H9 (cell line): Measurements from ENCODE around the gene CEP170B. TPM values are rescaled to one million over a fixed set of nuclear protein-coding genes. Genes with fewer than 3 reads are reported as not detected.

Experiments
- DNase-seq: peaks from one replicate; pipeline ENCODE4 v3.0.0-alpha.2; 2017
- H2AFZ ChIP-seq: one replicate; pipeline ENCODE4 v1.6.1; 2013; ENCODE audit warnings: mild to moderate bottlenecking, low read length, control low read depth, moderate library complexity
- H2AK5ac ChIP-seq: 2 replicates; pipeline ENCODE4 v1.6.1; 2013; ENCODE audit warnings: low read length, control low read depth, mixed read lengths; ENCODE audit not compliant: insufficient read length
- H2BK120ac ChIP-seq: one replicate; pipeline ENCODE4 v1.6.1; 2013; ENCODE audit warnings: low read depth, mild to moderate bottlenecking, low read length, control low read depth, inconsistent platforms; ENCODE audit not compliant: poor library complexity, severe bottlenecking
- H2BK12ac ChIP-seq: 2 replicates; pipeline ENCODE4 v1.6.1; 2013; ENCODE audit warnings: low read length, control low read depth, mixed read lengths, low read depth; ENCODE audit not compliant: insufficient read length
- H2BK15ac ChIP-seq: 2 replicates; pipeline ENCODE4 v1.6.1; 2013; ENCODE audit warnings: low read depth, low read length, control low read depth
- H2BK20ac ChIP-seq: one replicate; pipeline ENCODE4 v1.6.1; 2013; ENCODE audit warnings: low read depth, mild to moderate bottlenecking, low read length, control low read depth, inconsistent platforms; ENCODE audit not compliant: poor library complexity, severe bottlenecking
- H2BK5ac ChIP-seq: 2 replicates; pipeline ENCODE4 v1.6.1; 2013; ENCODE audit warnings: low read length, control low read depth, mixed read lengths; ENCODE audit not compliant: insufficient read length
- H3K14ac ChIP-seq: 2 replicates; pipeline ENCODE4 v1.6.1; 2013; ENCODE audit warnings: low read length, control low read depth; ENCODE audit not compliant: insufficient read depth
- H3K18ac ChIP-seq: 2 replicates; pipeline ENCODE4 v1.6.1; 2013; ENCODE audit warnings: low read depth, mild to moderate bottlenecking, mixed read lengths, low read length, control low read depth; ENCODE audit not compliant: insufficient read length
- H3K23ac ChIP-seq: 2 replicates; pipeline ENCODE4 v1.6.1; 2013; ENCODE audit warnings: low read length, control low read depth, mixed read lengths, low read depth; ENCODE audit not compliant: insufficient read length
- H3K23me2 ChIP-seq: 2 replicates; pipeline ENCODE4 v1.6.1; 2013; ENCODE audit warnings: low read depth, mild to moderate bottlenecking, mixed read lengths, low read length, control low read depth; ENCODE audit not compliant: insufficient read length, poor library complexity, severe bottlenecking
- H3K27ac ChIP-seq: 2 replicates; pipeline ENCODE4 v1.5.1; 2013; ENCODE audit warnings: low read length, control low read depth, mixed read lengths, low read depth; ENCODE audit not compliant: insufficient read length
- H3K27me3 ChIP-seq: 2 replicates; pipeline ENCODE4 v1.6.1; 2013; ENCODE audit warnings: low read length, control low read depth, inconsistent platforms; ENCODE audit not compliant: insufficient read depth
- H3K4ac ChIP-seq: 2 replicates; pipeline ENCODE4 v1.6.1; 2013; ENCODE audit warnings: low read depth, mild to moderate bottlenecking, control low read depth, inconsistent platforms, low read length, moderate library complexity
- H3K4me1 ChIP-seq: 2 replicates; pipeline ENCODE4 v1.6.1; 2013; ENCODE audit warnings: low read length, control low read depth, inconsistent platforms; ENCODE audit not compliant: insufficient read depth
- H3K4me2 ChIP-seq: 2 replicates; pipeline ENCODE4 v1.6.1; 2013; ENCODE audit warnings: low read length, control low read depth, mixed read lengths; ENCODE audit not compliant: insufficient read length, insufficient read depth
- H3K56ac ChIP-seq: 2 replicates; pipeline ENCODE4 v1.6.1; 2013; ENCODE audit warnings: low read depth, mild to moderate bottlenecking, mixed read lengths, low read length, control low read depth; ENCODE audit not compliant: insufficient read length
- H3K79me1 ChIP-seq: 2 replicates; pipeline ENCODE4 v1.6.1; 2013; ENCODE audit warnings: low read depth, mild to moderate bottlenecking, moderate library complexity, low read length, control low read depth, inconsistent platforms; ENCODE audit not compliant: insufficient read depth, poor library complexity, severe bottlenecking
- H3K79me2 ChIP-seq: 2 replicates; pipeline ENCODE4 v1.6.1; 2013; ENCODE audit warnings: low read length, control low read depth, inconsistent platforms; ENCODE audit not compliant: insufficient read depth
- H3K9ac ChIP-seq: 2 replicates; pipeline ENCODE4 v1.6.1; 2013; ENCODE audit warnings: low read length, control low read depth, mixed read lengths; ENCODE audit not compliant: insufficient read length; ENCODE audit errors: extremely low read depth
- H3K9me3 ChIP-seq: one replicate; pipeline ENCODE4 v1.6.1; 2013; ENCODE audit warnings: low read depth, low read length, inconsistent platforms; ENCODE audit not compliant: control insufficient read depth
- H3T11ph ChIP-seq: one replicate; pipeline ENCODE4 v1.6.1; 2013; ENCODE audit warnings: mild to moderate bottlenecking, low read length, control low read depth, inconsistent platforms
- H4K20me1 ChIP-seq: one replicate; pipeline ENCODE4 v1.6.1; 2013; ENCODE audit not compliant: control insufficient read depth, insufficient read length, insufficient read depth
- H4K5ac ChIP-seq: 2 replicates; pipeline ENCODE4 v1.6.1; 2013; ENCODE audit warnings: low read depth, mild to moderate bottlenecking, mixed read lengths, low read length, control low read depth; ENCODE audit not compliant: insufficient read length
- H4K8ac ChIP-seq: replicated peaks from 2 replicates; pipeline ENCODE4 v1.6.1; 2013; ENCODE audit warnings: low read length, control low read depth, mixed read lengths, low read depth; ENCODE audit not compliant: insufficient read length
- H4K91ac ChIP-seq: 2 replicates; pipeline ENCODE4 v1.6.1; 2013; ENCODE audit warnings: low read depth, mild to moderate bottlenecking, moderate library complexity, mixed read lengths, low read length, control low read depth; ENCODE audit not compliant: insufficient read length
- H3K27ac Mint-ChIP-seq, 3 experiments: 2 replicates in 2 of 3; 3 replicates in 1 of 3; pipeline ENCODE4 v1.8.0; 2020 to 2021; ENCODE audit warnings: mixed read lengths in 3 of 3, mild to moderate bottlenecking in 1 of 3, moderate library complexity in 1 of 3
- H3K27me3 Mint-ChIP-seq: 2 replicates; pipeline ENCODE4 v1.8.0; 2021; ENCODE audit warnings: low read depth, mild to moderate bottlenecking, moderate library complexity, mixed read lengths
- H3K36me3 Mint-ChIP-seq, 3 experiments: 2 replicates in 2 of 3; 3 replicates in 1 of 3; pipeline ENCODE4 v1.8.0; 2020 to 2021; ENCODE audit warnings: low read depth in 3 of 3, mixed read lengths in 3 of 3; ENCODE audit not compliant: insufficient read depth in 1 of 3
- H3K4me1 Mint-ChIP-seq, 2 experiments: 2 replicates each; pipeline ENCODE4 v1.8.0; 2020; ENCODE audit warnings: mixed read lengths in 2 of 2
- H3K4me3 Mint-ChIP-seq, 2 experiments: 2 replicates in 1 of 2; 3 replicates in 1 of 2; pipeline ENCODE4 v1.8.0; 2020 to 2021; ENCODE audit warnings: mild to moderate bottlenecking in 2 of 2, mixed read lengths in 2 of 2, moderate library complexity in 1 of 2
- H3K9me3 Mint-ChIP-seq, 2 experiments: 2 replicates in 1 of 2; 3 replicates in 1 of 2; pipeline ENCODE4 v1.8.0; 2020; ENCODE audit warnings: mild to moderate bottlenecking in 2 of 2, mixed read lengths in 2 of 2, moderate library complexity in 1 of 2
- WGBS: extraction: QIAGEN DNeasy Blood & Tissue Kit; methylation state at CpG from one replicate; pipeline ENCODE4 v1.1.7; 2013; ENCODE audit warnings: missing lambda C conversion rate, low lambda C conversion rate, mixed read lengths; ENCODE audit not compliant: insufficient read length; ENCODE audit errors: extremely low coverage; 5-methylcytosine and 5-hydroxymethylcytosine counted together
- total RNA-seq: library from RNA; stranded (reverse); gene quantifications from 2 replicates; pipeline ENCODE4 v1.2.1, GENCODE V29; 2021
- TF ChIP-seq, protein P1 (sequence below): fragments of 200-600 bp; sonication (generic); conservative IDR thresholded peaks from 3 replicates; pipeline ENCODE4 v1.8.0; 2021; ENCODE audit warnings: antibody characterized with exemption, mild to moderate bottlenecking

The CEP170B gene
- total RNA-seq, 1 experiment from 2014 or later, result 28.8 TPM

DNA sequence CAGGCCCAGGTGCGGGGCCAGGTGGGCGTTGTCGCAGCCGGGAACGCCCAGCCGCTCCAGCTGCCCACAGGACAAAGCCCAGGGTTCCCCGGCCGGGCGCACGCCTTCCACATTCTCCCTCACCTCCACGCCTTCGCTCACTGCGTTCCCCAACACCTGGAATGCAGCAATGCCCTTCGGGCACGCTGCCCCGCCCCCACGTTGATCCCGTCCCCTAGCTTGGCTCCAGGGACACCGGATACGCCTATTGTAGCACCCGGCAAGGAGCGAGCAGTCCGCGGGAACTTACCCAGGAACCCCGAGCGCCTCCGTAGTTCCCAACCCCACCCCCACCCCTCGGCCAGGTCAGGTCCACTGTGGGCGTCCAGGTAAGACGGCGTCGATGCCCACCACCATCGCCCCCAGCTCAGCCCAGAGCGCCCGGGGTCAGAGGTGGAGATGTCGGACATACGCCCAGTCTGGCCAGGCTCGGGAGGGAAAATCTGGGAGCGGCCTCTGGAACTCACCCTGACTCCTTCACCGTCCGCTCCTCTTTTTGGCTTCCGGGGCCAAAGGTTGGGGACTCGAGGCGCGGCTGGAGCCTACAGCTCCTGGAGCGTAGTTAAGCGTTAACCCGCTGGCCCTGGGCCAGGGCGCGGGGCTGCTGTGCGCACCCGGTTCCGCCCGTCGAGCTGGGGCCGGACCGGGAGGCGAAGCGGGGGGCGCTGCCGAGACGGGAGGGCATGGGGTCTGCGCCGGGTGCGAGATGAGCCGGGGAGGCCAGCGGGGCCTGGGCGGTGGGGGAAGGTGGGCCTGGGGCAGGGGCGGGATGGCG is 594 bp upstream of the CEP170B start:
- no CpG with 5 or more reads among the region's 70 CpGs for WGBS
- Histone ChIP-seq H3K18ac (peak overlapping the region; percentile 72), H3K4ac (no peak overlapping the region), H3K27me3 (no peaks in the 10 kb centered on the region), H3K27ac (no peak overlapping the region), H2BK120ac (no peak overlapping the region), H3K9me3 (no peaks in the 10 kb centered on the region), H2BK5ac (no peak overlapping the region), H4K91ac (no peak overlapping the region), H3K56ac (no peak overlapping the region), H2AK5ac (no peak overlapping the region), H2BK15ac (no peak overlapping the region), H3K79me2 (peaks cover 13% of the 10 kb centered on the region; the same call in 1 of the 2 replicates), H3K4me2 (peak overlapping the region; percentile 51), H3K4me1 (peaks cover 4% of the 10 kb centered on the region; the same call in 1 of the 2 replicates), H4K5ac (no peak overlapping the region), H2BK20ac (no peak overlapping the region), H3T11ph (no peak overlapping the region), H3K23ac (no peak overlapping the region), H3K23me2 (peaks cover 15% of the 10 kb centered on the region), H3K14ac (no peak overlapping the region), H4K20me1 (no peaks in the 10 kb centered on the region), H4K8ac (no peak overlapping the region), H3K79me1 (no peaks in the 10 kb centered on the region), H3K9ac (peak overlapping the region; percentile 43), H2AFZ (no peak overlapping the region), H2BK12ac (no peak overlapping the region)
- Mint-ChIP-seq H3K4me3 (peak overlapping the region; percentile 86 to 96), H3K9me3 (no peaks in the 10 kb centered on the region), H3K4me1 (peaks cover 6 to 17% of the 10 kb centered on the region in 2 experiments), H3K27ac (peak overlapping the region; percentile 75 to 90 (median 76); a peak in 3 of 7 replicates), H3K36me3 (peaks cover 0 to 4% (median 2%) of the 10 kb centered on the region in 3 experiments; a peak in 3 of 7 replicates), H3K27me3 (no peaks in the 10 kb centered on the region; the same call in none of the 2 replicates)
- TF ChIP-seq, protein P1, sequence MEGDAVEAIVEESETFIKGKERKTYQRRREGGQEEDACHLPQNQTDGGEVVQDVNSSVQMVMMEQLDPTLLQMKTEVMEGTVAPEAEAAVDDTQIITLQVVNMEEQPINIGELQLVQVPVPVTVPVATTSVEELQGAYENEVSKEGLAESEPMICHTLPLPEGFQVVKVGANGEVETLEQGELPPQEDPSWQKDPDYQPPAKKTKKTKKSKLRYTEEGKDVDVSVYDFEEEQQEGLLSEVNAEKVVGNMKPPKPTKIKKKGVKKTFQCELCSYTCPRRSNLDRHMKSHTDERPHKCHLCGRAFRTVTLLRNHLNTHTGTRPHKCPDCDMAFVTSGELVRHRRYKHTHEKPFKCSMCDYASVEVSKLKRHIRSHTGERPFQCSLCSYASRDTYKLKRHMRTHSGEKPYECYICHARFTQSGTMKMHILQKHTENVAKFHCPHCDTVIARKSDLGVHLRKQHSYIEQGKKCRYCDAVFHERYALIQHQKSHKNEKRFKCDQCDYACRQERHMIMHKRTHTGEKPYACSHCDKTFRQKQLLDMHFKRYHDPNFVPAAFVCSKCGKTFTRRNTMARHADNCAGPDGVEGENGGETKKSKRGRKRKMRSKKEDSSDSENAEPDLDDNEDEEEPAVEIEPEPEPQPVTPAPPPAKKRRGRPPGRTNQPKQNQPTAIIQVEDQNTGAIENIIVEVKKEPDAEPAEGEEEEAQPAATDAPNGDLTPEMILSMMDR, result no peak
- DNase-seq, result peak; percentile 93
